Naive thymus-derived CD4-positive, alpha-beta T cell (primary cell): ENCODE data around the gene RPS2. TPM values are rescaled to one million over a fixed set of nuclear protein-coding genes. Genes with fewer than 3 reads are reported as not detected.
A peak's percentile ranks its signal among the peaks of the same experiment; 100 is the strongest.
"Not testable (repeated sequence)": the region's sequence is repeated elsewhere in the genome, so short reads cannot be mapped to it uniquely, and the experiment has no call there.

Source experiments
- ATAC-seq: fragments of 150-1000 bp; cut with Tn5 transposase; 2 replicates; pipeline ENCODE4 v1.10.0; 2021; ENCODE audit warnings: mild to moderate bottlenecking, moderate library complexity
- CTCF ChIA-PET: fragments of 350-600 bp; sonication (Branson Sonifier 250); formaldehyde crosslinking; loops from one replicate; lab custom pipeline; 2021; ENCODE audit warnings: antibody characterized with exemption; lab: Charles Lee
- POLR2A ChIA-PET: fragments of 350-600 bp; sonication (Branson Sonifier 250); formaldehyde crosslinking; loops from one replicate; lab custom pipeline; 2021; ENCODE audit warnings: antibody characterized with exemption, inconsistent platforms; lab: Charles Lee
- DNase-seq, 9 donors: peaks; one replicate each; pipeline versions ENCODE4 v3.0.0 to v3.0.0-alpha.2; 2020 to 2022; ENCODE audit warnings: mixed read lengths in 1 of 9
- H3K27ac ChIP-seq: one replicate; pipeline ENCODE4 v1.7.0; 2013; ENCODE audit warnings: mild to moderate bottlenecking, low read depth, low read length, moderate library complexity
- H3K27me3 ChIP-seq, 2 donors: one replicate each; pipeline ENCODE4 v1.7.0; 2013; ENCODE audit warnings: low read length in 2 of 2, mild to moderate bottlenecking in 2 of 2, moderate library complexity in 2 of 2; ENCODE audit not compliant: control insufficient read depth in 2 of 2, insufficient read depth in 2 of 2
- H3K36me3 ChIP-seq, 3 experiments: 1 replicate in 2 of 3; 2 replicates in 1 of 3; pipeline ENCODE4 v1.7.0; 2013; ENCODE audit warnings: low read length in 3 of 3, mild to moderate bottlenecking in 3 of 3, moderate library complexity in 1 of 3; ENCODE audit not compliant: insufficient read depth in 3 of 3, control insufficient read depth in 2 of 3
- H3K4me1 ChIP-seq, 2 donors: one replicate each; pipeline ENCODE4 v1.7.0; 2013; ENCODE audit warnings: low read length in 2 of 2, mild to moderate bottlenecking in 2 of 2, moderate library complexity in 1 of 2; ENCODE audit not compliant: control insufficient read depth in 2 of 2, insufficient read depth in 2 of 2
- H3K4me3 ChIP-seq: 2 replicates; pipeline ENCODE4 v1.7.0; 2013; ENCODE audit warnings: mild to moderate bottlenecking, low read length
- H3K9me3 ChIP-seq, 3 experiments: 1 replicate in 2 of 3; 2 replicates in 1 of 3; pipeline ENCODE4 v1.7.0; 2013; ENCODE audit warnings: low read length in 3 of 3; ENCODE audit not compliant: control insufficient read depth in 2 of 3
- H3K27ac Mint-ChIP-seq, 9 donors: one replicate each; pipeline ENCODE4 v1.8.0; 2020 to 2022; ENCODE audit warnings: mixed read lengths in 9 of 9, mild to moderate bottlenecking in 8 of 9, moderate library complexity in 5 of 9, inconsistent platforms in 2 of 9
- H3K27me3 Mint-ChIP-seq, 5 donors: one replicate each; pipeline ENCODE4 v1.8.0; 2021 to 2022; ENCODE audit warnings: mixed read lengths in 5 of 5, mild to moderate bottlenecking in 1 of 5
- H3K36me3 Mint-ChIP-seq, 5 donors: one replicate each; pipeline ENCODE4 v1.8.0; 2020 to 2022; ENCODE audit warnings: mixed read lengths in 5 of 5, mild to moderate bottlenecking in 3 of 5, inconsistent platforms in 1 of 5
- H3K4me1 Mint-ChIP-seq, 7 donors: one replicate each; pipeline ENCODE4 v1.8.0; 2020 to 2022; ENCODE audit warnings: mixed read lengths in 7 of 7, mild to moderate bottlenecking in 3 of 7, inconsistent platforms in 1 of 7
- H3K4me3 Mint-ChIP-seq, 10 donors: one replicate each; pipeline ENCODE4 v1.8.0; 2020 to 2022; ENCODE audit warnings: mild to moderate bottlenecking in 10 of 10, mixed read lengths in 10 of 10, moderate library complexity in 6 of 10, inconsistent platforms in 2 of 10
- H3K9me3 Mint-ChIP-seq, 11 donors: one replicate each; pipeline ENCODE4 v1.8.0; 2020 to 2022; ENCODE audit warnings: mixed read lengths in 11 of 11, mild to moderate bottlenecking in 4 of 11, inconsistent platforms in 1 of 11, moderate library complexity in 1 of 11
- intact Hi-C, 2 donors: fragments of 100-400 bp; cut with micrococcal nuclease; formaldehyde crosslinking; loops; one replicate each; pipeline ENCODE4 v1.15.1; 2023
- polyA plus RNA-seq, 2 donors: library from polyadenylated mRNA; unstranded; fragments of 300-500 nt; fragmentation: Illumina TruSeq; gene quantifications; one replicate each; pipeline ENCODE4 v1.2.3, GENCODE V29; 2021
- total RNA-seq, 6 experiments: library from RNA in 5 of 6; stranded (reverse) in 5 of 6; gene quantifications; 1 replicate in 5 of 6; 2 replicates in 1 of 6; pipeline ENCODE4 v1.2.3 and lab custom pipeline; 2021 to 2026

RPS2 gene
- total and polyA plus RNA-seq, 7 experiments from 2014 or later: 2,562 to 7,254 (median 3,209) TPM

DNA sequence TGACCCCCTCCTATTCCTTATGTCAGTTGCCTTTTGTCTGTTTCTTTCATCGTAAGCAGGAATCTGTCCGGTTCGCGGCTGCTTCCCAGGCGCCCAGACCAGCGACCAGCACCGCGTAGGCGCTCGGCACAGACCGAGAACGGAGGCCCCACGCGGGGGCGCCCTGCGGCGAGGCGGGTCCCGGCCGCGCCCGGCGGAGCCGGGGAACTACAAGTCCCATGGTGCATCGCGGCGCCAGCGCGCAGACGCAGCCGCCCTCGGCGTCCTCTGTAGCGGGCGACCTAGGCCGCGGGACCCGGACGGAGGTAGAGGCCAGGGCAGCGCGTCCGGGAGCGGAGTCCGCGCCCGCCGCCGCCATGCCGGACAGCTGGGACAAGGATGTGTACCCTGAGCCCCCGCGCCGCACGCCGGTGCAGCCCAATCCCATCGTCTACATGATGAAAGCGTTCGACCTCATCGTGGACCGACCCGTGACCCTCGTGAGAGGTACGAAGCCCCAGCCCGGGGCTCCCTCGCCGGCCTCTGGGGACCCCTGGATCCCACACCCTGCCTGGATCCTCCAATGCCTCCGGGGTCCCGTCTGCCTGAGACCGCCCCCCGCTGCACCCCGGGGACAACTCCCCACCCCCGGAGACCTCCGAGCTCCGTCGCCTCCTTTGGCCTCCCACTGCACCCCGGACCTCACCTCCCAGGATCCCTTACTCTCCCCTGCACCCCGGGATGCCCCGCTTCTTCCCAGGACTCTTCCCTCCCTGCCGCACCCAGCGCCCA lies 5.2 kb downstream of the RPS2 start, which contains the start of gene NDUFB10:
Gene NDUFB10, plus strand, starts transcription at position 270 of the 771 bp plus-strand sequence. Its CDS starts 87 bp downstream, at position 357.
- H3K4me1 Mint-ChIP-seq: peaks cover 21 to 41% (median 27%) of the 10 kb centered on the region in 7 donors
- H3K36me3 Mint-ChIP-seq: peaks cover 3 to 25% (median 10%) of the 10 kb centered on the region in 5 donors
- CTCF ChIA-PET: interaction anchor here (0.7 kb wide), 1 partner anchor 181 kb away, joined by 3 read pairs; no protein-coding TSS in a partner anchor

DNA sequence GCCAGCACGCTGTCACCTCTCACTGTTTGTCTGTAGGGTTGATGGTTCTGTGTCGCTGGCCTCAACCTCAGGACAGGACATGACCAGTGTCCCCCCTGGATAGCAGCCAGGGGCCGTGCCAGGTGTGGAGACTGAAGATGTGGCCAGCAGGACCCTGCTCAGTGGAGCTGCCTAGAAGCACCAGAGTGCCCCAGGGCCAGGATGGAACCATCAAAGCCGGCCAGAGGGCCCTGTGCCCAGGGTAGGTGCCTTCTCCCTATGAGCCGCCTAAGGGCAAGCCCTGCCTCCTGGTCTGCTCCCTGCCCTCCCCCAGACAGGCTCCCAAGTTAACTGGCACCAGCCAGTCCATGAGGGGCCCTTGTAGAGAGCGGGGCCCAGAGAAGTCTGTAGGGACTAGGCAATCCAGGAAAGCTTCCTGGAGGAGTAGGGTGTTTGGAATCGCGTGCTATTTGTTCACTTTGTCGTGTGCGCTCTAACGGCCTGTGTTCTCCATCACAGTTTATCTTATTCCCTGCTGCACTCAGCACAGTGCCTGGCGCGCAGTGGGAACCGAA lies 5.8 kb downstream of the RPS2 start:
- peaks cover 15 to 37% (median 23%) of the 10 kb centered on the region in 7 donors for H3K4me1 Mint-ChIP-seq
- H3K4me1 ChIP-seq: peaks cover 21 to 36% of the 10 kb centered on the region in 2 donors
- peak overlapping the region; percentile 86 for H3K4me3 ChIP-seq
- H3K36me3 ChIP-seq: peaks cover 8 to 26% (median 10%) of the 10 kb centered on the region in 3 experiments
- H3K27me3 ChIP-seq: no peaks in the 10 kb centered on the region
- peak; percentile 17 for ATAC-seq
- ChIA-PET CTCF (interaction anchor here (0.7 kb wide), 1 partner anchor 182 kb away, joined by 3 read pairs; no protein-coding TSS in a partner anchor), POLR2A (interaction anchor here (0.6 to 3.4 kb wide), 4 partner anchors 12 to 32 kb away, joined by 3 to 38 read pairs (median 4); partner anchors contain the start of genes MSRB1 and TBL3)
- peaks cover 0 to 2% (median 0%) of the 10 kb centered on the region in 5 donors for H3K27me3 Mint-ChIP-seq
- peak overlapping the region in 8 of 9 donors; percentile 44 to 95 (median 86) for H3K27ac Mint-ChIP-seq
- no peak overlapping the region for H3K27ac ChIP-seq
- H3K9me3 Mint-ChIP-seq: peaks cover 0 to 3% (median 0%) of the 10 kb centered on the region in 11 donors
- intact Hi-C loops: loop anchor here (1.0 kb wide), 7 partner anchors 13 to 195 kb away; partner anchors contain the start of genes MSRB1 (in 2 of the 2), GFER (in 1 of the 2), NTHL1 (in 1 of the 2) and TSC2 (in 1 of the 2)
- no peaks in the 10 kb centered on the region for H3K9me3 ChIP-seq
- peak overlapping the region; percentile 75 to 97 (median 91) for H3K4me3 Mint-ChIP-seq
- DNase-seq: no peak
- peaks cover 3 to 21% (median 8%) of the 10 kb centered on the region in 5 donors for H3K36me3 Mint-ChIP-seq

More for the DNA sequence above, 5.2 kb downstream of the RPS2 start, which contains the start of gene NDUFB10:
- no peaks in the 10 kb centered on the region for H3K27me3 ChIP-seq
- H3K36me3 ChIP-seq: peaks cover 8 to 26% (median 10%) of the 10 kb centered on the region in 3 experiments
- H3K27me3 Mint-ChIP-seq: peaks cover 0 to 2% (median 0%) of the 10 kb centered on the region in 5 donors
- peak within 1 kb of the TSS; percentile 92 for H3K27ac ChIP-seq
- intact Hi-C loops: loop anchor here (1.0 to 10.0 kb wide), 9 partner anchors 12 to 553 kb away; partner anchors contain the start of genes MSRB1 (in 2 of the 2), ATP6V0C (in 1 of the 2), CRAMP1 (in 1 of the 2) and GFER (in 1 of the 2)
- H3K4me3 Mint-ChIP-seq: peak within 1 kb of the TSS; percentile 85 to 97 (median 91)
- H3K9me3 ChIP-seq: no peaks in the 10 kb centered on the region
- DNase-seq (peak; percentile 80 to 98 (median 89)), ATAC-seq (peak; percentile 97)
- H3K27ac Mint-ChIP-seq: peak within 1 kb of the TSS; percentile 82 to 95 (median 90)
- peaks cover 25 to 38% of the 10 kb centered on the region in 2 donors for H3K4me1 ChIP-seq
- POLR2A ChIA-PET: interaction anchor here (0.6 to 3.4 kb wide), 10 partner anchors 11 to 196 kb away, joined by 3 to 38 read pairs (median 4); partner anchors contain the start of genes MSRB1, TBL3 and TRAF7
- H3K4me3 ChIP-seq: peak within 1 kb of the TSS; percentile 86
- H3K9me3 Mint-ChIP-seq: peaks cover 0 to 3% (median 0%) of the 10 kb centered on the region in 11 donors

DNA sequence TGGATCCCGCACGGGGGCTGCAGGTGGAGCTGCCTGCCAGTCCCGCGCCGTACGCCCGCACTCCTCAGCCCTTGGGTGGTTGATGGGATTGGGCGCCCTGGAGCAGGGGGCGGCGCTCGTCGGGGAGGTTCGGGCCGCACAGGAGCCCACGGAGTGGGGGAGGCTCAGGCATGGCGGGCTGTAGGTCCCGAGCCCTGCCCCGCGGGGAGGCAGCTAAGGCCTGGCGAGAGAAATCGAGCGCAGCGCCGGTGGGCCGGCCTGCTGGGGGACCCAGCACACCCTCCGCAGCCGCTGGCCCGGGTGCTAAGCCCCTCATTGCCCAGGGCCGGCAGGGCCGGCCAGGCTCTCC lies 6.5 kb downstream of the RPS2 start:
- H3K9me3 ChIP-seq, H3K27me3 Mint-ChIP-seq, H3K27ac ChIP-seq, H3K4me3 Mint-ChIP-seq, ATAC-seq, H3K27me3 ChIP-seq, CTCF ChIA-PET, H3K9me3 Mint-ChIP-seq, intact Hi-C loops, H3K4me3 ChIP-seq, H3K27ac Mint-ChIP-seq, DNase-seq: not testable (repeated sequence)
- POLR2A ChIA-PET: interaction anchor here (1.4 to 3.4 kb wide), 2 partner anchors 13 to 15 kb away, joined by 3 to 38 read pairs; partner anchors contain the start of gene TBL3
- peaks cover 15 to 30% of the 10 kb centered on the region in 2 donors for H3K4me1 ChIP-seq
- H3K36me3 ChIP-seq: peaks cover 3 to 20% (median 9%) of the 10 kb centered on the region in 3 experiments
- peaks cover 11 to 30% (median 17%) of the 10 kb centered on the region in 7 donors for H3K4me1 Mint-ChIP-seq
- peaks cover 0 to 14% (median 5%) of the 10 kb centered on the region in 5 donors for H3K36me3 Mint-ChIP-seq

DNA sequence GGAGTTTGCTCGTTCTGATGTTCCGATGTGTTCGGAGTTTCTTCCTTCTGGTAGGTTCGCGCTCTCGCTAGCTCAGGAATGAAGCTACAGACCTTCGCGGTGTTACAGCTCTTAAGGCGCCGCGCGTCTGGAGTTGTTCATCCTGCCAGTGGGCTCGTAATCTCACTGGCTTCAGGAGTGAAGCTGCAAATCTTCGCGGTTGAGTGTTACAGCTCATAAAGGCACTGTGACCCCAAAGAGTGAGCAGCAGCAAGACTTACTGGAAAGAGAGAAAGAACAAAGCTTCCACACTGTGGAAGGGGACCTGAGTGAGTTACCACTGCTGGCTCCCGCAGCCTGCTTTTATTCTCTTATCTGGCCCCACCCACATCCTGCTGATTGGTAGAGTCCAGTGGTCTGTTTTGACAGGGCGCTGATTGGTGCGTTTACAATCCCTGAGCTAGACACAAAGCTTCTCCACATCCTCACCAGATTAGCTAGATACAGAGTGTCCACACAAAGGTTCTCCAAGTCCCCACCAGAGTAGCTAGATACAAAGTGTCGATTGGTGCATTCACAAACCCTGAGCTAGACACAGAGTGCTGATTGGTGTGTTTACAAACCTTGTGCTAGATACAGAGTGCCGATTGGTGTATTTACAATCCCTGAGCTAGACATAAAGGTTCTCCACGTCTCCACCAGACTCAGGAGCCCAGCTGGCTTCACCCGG lies 7.0 kb downstream of the RPS2 start:
- H3K27me3 ChIP-seq, H3K27ac Mint-ChIP-seq, H3K9me3 Mint-ChIP-seq, intact Hi-C loops, ATAC-seq, H3K27ac ChIP-seq, H3K27me3 Mint-ChIP-seq, H3K9me3 ChIP-seq, H3K36me3 Mint-ChIP-seq, H3K4me3 Mint-ChIP-seq, H3K4me3 ChIP-seq, CTCF ChIA-PET, DNase-seq: not testable (repeated sequence)
- peaks cover 11 to 25% (median 16%) of the 10 kb centered on the region in 7 donors for H3K4me1 Mint-ChIP-seq
- POLR2A ChIA-PET: interaction anchor here (1.4 kb wide), 1 partner anchor 14 kb away, joined by 3 read pairs; no protein-coding TSS in a partner anchor
- Histone ChIP-seq H3K36me3 (peaks cover 0 to 15% (median 4%) of the 10 kb centered on the region in 3 experiments), H3K4me1 (peaks cover 15 to 25% of the 10 kb centered on the region in 2 donors)

DNA sequence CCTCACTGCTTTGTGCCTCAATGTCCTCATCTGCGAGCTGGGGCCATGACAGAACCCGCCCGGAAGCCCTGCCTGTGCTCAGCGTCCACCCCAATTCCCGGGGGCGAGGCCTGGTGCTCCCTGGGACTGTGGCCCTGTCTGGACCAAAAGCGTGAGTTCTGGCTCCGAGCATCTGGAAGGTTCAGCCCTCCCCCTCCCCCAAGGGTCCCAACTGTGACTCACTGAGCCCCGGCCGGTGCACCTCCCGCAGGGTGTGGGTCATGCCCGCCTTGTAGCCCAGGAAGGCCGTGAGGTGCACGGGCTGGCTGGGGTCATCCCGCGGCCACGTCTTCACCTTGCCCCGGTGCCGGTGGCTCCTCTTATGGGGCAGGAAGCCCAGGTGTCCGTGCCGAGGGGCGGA lies 10.9 kb downstream of the RPS2 start:
- ChIA-PET POLR2A (interaction anchor here (0.6 to 1.9 kb wide), 2 partner anchors 11 to 142 kb away, joined by 4 to 5 read pairs; partner anchors contain the start of gene MSRB1), CTCF (no interaction called here)
- Histone ChIP-seq H3K27me3 (no peaks in the 10 kb centered on the region), H3K27ac (no peak overlapping the region), H3K4me3 (no peak overlapping the region), H3K36me3 (no peaks in the 10 kb centered on the region), H3K9me3 (no peaks in the 10 kb centered on the region), H3K4me1 (peaks cover 0 to 2% of the 10 kb centered on the region in 2 donors)
- DNase-seq (no peak), ATAC-seq (no peak)
- no peaks in the 10 kb centered on the region for H3K9me3 Mint-ChIP-seq
- no peak overlapping the region for H3K4me3 Mint-ChIP-seq
- H3K27me3 Mint-ChIP-seq: peaks cover 0 to 3% (median 0%) of the 10 kb centered on the region in 5 donors
- no peak overlapping the region for H3K27ac Mint-ChIP-seq
- intact Hi-C loops: no loop called here
- H3K36me3 Mint-ChIP-seq: no peaks in the 10 kb centered on the region
- H3K4me1 Mint-ChIP-seq: no peaks in the 10 kb centered on the region
